HuH-7 (cell line): Measurements from ENCODE around the gene AACS.
"Not testable (repeated sequence)": the region's sequence is repeated elsewhere in the genome, so short reads cannot be mapped to it uniquely, and the experiment has no call there.

Experiments used
- DNase-seq: peaks from one replicate; pipeline ENCODE4 v3.0.0; 2011; ENCODE audit warnings: low spot score

Gene AACS

GRCh38 chr12:125065021-125065918 is at the start of gene AACS:
Gene AACS (plus strand): TSS chr12:125065435. CDS start chr12:125065585, 150 bp downstream.
- DNase-seq = peak; percentile 77

- DNase-seq = no peak
These were observed 49.4 kb upstream of the AACS start for GRCh38 chr12:125015680-125016310.

- DNase-seq = no peak
These were observed 47.4 kb upstream of the AACS start for GRCh38 chr12:125017801-125018200.

DNA sequence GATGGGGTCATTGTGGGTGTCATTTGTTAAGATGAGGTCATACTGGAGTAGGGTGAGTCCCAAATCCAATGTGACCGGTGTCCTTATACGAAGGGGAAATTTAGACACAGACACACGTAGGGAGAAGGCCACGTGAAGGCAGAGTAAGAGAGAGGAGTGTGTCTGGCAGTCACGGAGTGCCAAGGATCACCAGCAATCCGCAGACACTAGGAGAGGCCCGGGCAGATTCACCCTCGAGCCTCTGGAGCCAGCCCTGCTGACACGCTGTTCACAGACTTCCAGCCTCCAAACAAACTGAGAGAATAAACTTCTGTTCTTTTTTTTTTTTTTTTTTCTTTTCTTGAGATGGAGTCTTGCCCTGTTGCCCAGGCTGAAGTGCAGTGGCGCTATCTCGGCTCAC is 46.9 kb upstream of the AACS start:
- DNase-seq = no peak

GRCh38 chr12:125021096-125021495 is 44.1 kb upstream of the AACS start:
- DNase-seq = no peak

GRCh38 chr12:125021771-125022170 is 43.5 kb upstream of the AACS start:
- no peak for DNase-seq

DNA sequence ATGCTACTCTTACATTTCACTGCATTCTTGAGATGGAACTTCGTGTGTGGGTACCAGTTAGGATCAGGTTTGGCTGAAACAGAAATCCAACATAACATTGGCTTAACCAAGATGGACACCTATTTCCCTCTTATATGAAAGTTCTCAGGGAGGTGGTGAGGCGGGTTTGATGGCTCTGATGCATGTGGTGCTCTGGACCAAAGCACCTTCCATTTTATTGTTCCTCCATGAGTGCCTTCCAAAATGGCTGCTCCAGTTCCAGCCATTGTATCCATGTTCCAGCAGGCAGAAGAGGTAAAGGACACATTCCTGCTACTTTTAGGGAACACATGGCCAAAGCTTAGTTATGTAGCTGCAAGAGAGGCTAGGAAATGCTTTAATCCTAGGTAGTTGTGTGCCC is 42.2 kb upstream of the AACS start:
- no peak for DNase-seq

DNA sequence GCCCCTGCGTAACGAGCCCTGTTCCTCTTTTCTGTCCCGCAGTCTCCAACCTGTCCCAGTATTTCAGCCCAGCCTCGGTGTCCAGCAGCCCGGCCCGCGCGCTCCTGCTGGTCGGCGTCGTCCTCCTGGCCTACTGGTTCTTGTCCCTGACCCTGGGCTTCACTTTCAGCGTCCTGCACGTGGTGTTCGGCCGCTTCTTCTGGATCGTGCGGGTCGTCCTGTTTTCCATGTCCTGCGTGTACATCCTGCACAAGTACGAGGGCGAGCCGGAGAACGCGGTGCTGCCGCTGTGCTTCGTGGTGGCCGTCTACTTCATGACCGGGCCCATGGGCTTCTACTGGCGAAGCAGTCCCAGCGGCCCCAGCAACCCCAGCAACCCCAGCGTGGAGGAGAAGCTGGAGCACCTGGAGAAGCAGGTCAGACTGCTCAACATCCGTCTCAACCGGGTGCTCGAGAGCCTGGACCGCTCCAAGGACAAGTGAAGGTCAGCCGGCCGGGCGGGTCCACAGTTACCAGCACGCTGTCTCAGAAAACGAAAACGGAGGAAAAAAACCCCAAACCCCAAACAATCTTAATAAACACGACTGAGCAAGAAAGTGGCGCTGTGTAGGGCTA is 40.2 kb upstream of the AACS start:
- DNase-seq = no peak

- DNase-seq = no peak
These were observed 39.5 kb upstream of the AACS start for GRCh38 chr12:125025606-125026235.

DNA sequence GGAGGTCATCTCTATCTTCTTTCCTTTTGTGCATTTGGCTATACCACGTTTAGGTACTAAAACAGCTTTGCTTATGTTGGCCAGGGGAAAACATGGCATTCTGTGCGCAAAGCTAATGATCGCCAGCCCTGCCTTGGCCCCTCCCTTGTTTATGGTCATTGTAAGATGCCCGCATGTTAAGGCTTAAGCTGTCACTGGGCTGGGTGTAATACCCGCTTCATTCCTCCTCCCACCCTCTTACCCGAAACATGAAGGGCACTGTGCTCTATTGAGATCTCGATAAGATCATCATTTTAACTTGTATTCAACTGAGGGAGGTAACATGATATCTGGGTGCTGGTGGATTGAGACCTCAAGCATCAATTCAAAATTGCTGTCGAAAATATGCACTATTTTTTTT is 37.1 kb upstream of the AACS start:
- no peak for DNase-seq

GRCh38 chr12:125029761-125030358 is 35.4 kb upstream of the AACS start:
- DNase-seq = no peak

GRCh38 chr12:125031471-125031870 is 33.8 kb upstream of the AACS start:
- DNase-seq = not testable (repeated sequence)

- no peak for DNase-seq
These were observed 32.6 kb upstream of the AACS start for GRCh38 chr12:125032466-125033152.

GRCh38 chr12:125033288-125033687 is 31.9 kb upstream of the AACS start:
- DNase-seq = no peak

DNA sequence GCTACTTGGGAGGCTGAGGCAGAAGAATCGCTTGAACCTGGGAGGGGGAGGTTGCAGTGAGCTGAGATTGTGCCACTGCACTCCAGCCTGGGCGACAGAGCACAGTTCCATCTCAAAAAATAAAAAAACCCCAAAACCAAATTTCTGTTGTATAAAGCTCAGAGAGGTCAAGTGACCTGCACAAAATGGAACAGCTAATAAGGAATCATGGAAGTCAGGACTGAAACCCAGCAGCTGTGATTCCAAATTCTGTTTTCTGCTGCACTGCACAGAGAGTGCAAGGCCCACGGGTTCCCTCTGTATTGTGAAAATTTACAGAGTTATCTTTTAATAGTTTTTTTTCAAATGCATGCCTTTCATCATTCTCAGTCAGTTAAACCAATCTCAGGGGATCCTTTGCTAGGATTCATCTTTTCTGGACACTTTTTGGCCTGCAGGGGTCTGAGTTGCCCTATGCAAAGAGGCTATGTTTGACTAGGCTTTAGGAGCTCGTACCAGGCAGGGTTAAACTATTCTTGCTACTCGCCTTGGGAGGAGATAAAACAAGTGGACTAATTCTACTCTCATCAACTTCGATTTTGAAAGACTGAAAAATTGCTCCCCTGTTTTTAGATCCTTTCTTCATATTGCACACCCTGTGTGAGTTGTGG is 26.1 kb upstream of the AACS start:
- DNase-seq = no peak

- no peak for DNase-seq
These were observed 16.2 kb upstream of the AACS start for GRCh38 chr12:125049093-125049458.

DNA sequence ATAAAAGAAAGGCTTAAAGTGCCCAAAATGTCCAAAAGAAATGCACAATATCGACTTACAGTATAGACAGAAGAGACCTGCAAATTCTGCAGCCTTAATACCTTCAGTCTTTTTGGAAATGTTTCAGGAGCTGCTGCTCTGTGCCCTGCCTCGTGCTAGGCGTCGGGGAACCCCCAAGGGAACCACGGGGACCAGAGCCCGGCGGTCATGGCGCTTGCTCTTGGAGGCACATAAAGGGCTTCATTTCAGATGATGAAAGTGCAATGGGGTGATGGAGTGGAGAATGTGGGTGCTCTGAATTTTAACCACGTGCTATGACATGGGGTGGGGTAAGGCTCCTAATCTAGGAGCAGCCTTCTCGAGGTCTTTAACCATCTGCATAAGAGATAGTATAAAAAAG is 14.8 kb upstream of the AACS start:
- no peak for DNase-seq

- no peak for DNase-seq
These were observed 14.4 kb upstream of the AACS start for GRCh38 chr12:125050868-125051267.

DNA sequence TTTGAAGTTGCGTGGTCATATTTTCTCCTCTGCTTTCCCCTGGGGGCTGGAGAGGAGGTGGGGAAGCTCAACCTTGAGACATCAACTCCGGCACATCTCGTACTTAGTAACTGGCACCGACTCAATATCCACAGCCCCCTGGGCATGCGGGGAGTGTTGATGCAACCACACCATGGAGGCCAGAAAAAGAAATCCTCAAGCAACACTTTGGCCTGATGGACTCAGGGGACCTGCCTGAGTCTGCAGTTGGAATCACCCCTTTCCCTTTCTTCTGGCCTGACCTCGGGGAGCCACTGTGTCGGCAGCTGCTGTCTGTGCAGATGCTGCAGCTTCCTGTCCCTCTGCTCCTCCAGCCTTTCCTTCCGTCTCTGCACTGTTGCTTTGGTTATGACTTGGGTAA is 11.4 kb upstream of the AACS start:
- no peak for DNase-seq

- no peak for DNase-seq
These were observed 9.6 kb upstream of the AACS start for GRCh38 chr12:125055591-125055990.

GRCh38 chr12:125056306-125056705 is 8.9 kb upstream of the AACS start:
- no peak for DNase-seq
